CD4-positive, alpha-beta T cell (primary cell): ENCODE data around the gene THSD7B. TPM values are rescaled to one million over a fixed set of nuclear protein-coding genes. Genes with fewer than 3 reads are reported as not detected.

Experiments used
- ATAC-seq: fragments of 200-7000 bp; cut with Tn5 transposase; one replicate; pipeline ENCODE4 v1.10.0; 2022; ENCODE audit warnings: mild to moderate bottlenecking; ENCODE audit not compliant: poor library complexity
- CTCF ChIA-PET: fragments of 350-600 bp; sonication (Branson Sonifier 250); formaldehyde crosslinking; loops from one replicate; lab custom pipeline; 2021; ENCODE audit warnings: antibody characterized with exemption, inconsistent platforms; lab: Charles Lee
- POLR2A ChIA-PET: fragments of 350-600 bp; sonication (Branson Sonifier 250); formaldehyde crosslinking; loops from one replicate; lab custom pipeline; 2021; ENCODE audit warnings: antibody characterized with exemption, inconsistent platforms; lab: Charles Lee
- DNase-seq, 14 experiments: peaks; one replicate each; pipeline ENCODE4 v3.0.0-alpha.2; 2013 to 2020; ENCODE audit warnings: mixed read lengths in 2 of 14
- H3K27ac ChIP-seq, 2 donors: one replicate each; pipeline versions ENCODE4 v1.5.1 to v1.7.0; 2013; ENCODE audit warnings: low read length in 2 of 2, low read depth in 1 of 2, mild to moderate bottlenecking in 1 of 2
- H3K27me3 ChIP-seq, 2 experiments: 1 replicate in 1 of 2; 2 replicates in 1 of 2; pipeline versions ENCODE4 v1.6.1 to v1.7.0; 2013; ENCODE audit warnings: low read length in 2 of 2, control low read depth in 1 of 2, mild to moderate bottlenecking in 1 of 2, moderate library complexity in 1 of 2; ENCODE audit not compliant: insufficient read depth in 2 of 2, control insufficient read depth in 1 of 2
- H3K36me3 ChIP-seq: one replicate; pipeline ENCODE4 v1.6.1; 2013; ENCODE audit warnings: low read length, control low read depth; ENCODE audit not compliant: insufficient read depth
- H3K4me1 ChIP-seq: one replicate; pipeline ENCODE4 v1.6.1; 2013; ENCODE audit warnings: low read length, control low read depth; ENCODE audit not compliant: insufficient read depth
- H3K4me3 ChIP-seq: one replicate; pipeline ENCODE4 v1.5.1; 2013; ENCODE audit warnings: mild to moderate bottlenecking, low read length, moderate library complexity
- H3K9me3 ChIP-seq, 2 experiments: 1 replicate in 1 of 2; 2 replicates in 1 of 2; pipeline versions ENCODE4 v1.6.1 to v1.7.0; 2013; ENCODE audit warnings: low read length in 2 of 2, mild to moderate bottlenecking in 2 of 2, control low read depth in 1 of 2, moderate library complexity in 1 of 2; ENCODE audit not compliant: control insufficient read depth in 1 of 2, insufficient read depth in 1 of 2
- H3K27ac Mint-ChIP-seq: one replicate; pipeline ENCODE4 v1.8.0; 2020; ENCODE audit warnings: mixed read lengths
- H3K27me3 Mint-ChIP-seq: one replicate; pipeline ENCODE4 v1.8.0; 2021; ENCODE audit warnings: mixed read lengths
- H3K36me3 Mint-ChIP-seq: one replicate; pipeline ENCODE4 v1.8.0; 2021; ENCODE audit warnings: low read depth, mixed read lengths
- H3K4me1 Mint-ChIP-seq: one replicate; pipeline ENCODE4 v1.8.0; 2021; ENCODE audit warnings: low read depth, mixed read lengths
- H3K4me3 Mint-ChIP-seq: one replicate; pipeline ENCODE4 v1.8.0; 2020; ENCODE audit warnings: mild to moderate bottlenecking, mixed read lengths
- H3K9me3 Mint-ChIP-seq: one replicate; pipeline ENCODE4 v1.8.0; 2020; ENCODE audit warnings: mixed read lengths
- intact Hi-C, 2 experiments: fragments of 100-400 bp; cut with DNase I in 1 of 2; cut with micrococcal nuclease in 1 of 2; formaldehyde crosslinking; loops; one replicate each; pipeline versions ENCODE4 v1.15.1 to v1.9.0; 2023 to 2025; cut with DNase I, micrococcal nuclease
- total RNA-seq, 174 experiments: library from RNA in 2 of 174; stranded (reverse) in 2 of 174; gene quantifications; one replicate each; pipeline ENCODE4 v1.2.3 and lab custom pipeline; 2021 to 2026
- TF ChIP-seq, protein P1 (sequence below): fragments of 200-600 bp; IDR thresholded peaks from one replicate; pipeline ENCODE4 v1.8.0; 2022; ENCODE audit warnings: antibody characterized with exemption, mild to moderate bottlenecking

THSD7B gene
- total RNA-seq, 2 experiments from 2014 or later, result not detected

DNA sequence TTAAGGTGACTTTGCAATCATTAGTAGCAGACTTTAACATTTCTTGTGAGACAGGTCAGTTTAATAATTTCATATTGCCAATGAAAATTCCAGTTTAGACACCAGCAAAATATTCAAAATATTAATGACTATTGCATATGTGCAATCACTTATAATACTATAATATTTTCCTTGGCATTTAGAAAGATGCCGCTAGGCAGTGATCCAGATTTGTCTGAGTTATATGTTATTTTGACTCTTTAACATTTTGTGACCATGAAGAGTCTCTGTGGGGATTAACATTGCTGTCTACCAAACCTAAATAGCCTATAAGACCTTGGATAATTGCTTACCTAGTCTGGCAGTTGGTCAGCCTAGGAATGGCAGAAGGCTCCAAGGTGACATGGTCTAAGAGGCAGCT, 389.6 kb downstream of the THSD7B start:
- ATAC-seq, result no peak
- Histone ChIP-seq H3K27me3 (no peaks in the 10 kb centered on the region), H3K4me3 (no peak overlapping the region), H3K9me3 (no peaks in the 10 kb centered on the region), H3K4me1 (no peaks in the 10 kb centered on the region), H3K27ac (no peak overlapping the region), H3K36me3 (no peaks in the 10 kb centered on the region)
- H3K27me3 Mint-ChIP-seq, result no peaks in the 10 kb centered on the region
- intact Hi-C loops, result no loop called here
- TF ChIP-seq, protein P1, sequence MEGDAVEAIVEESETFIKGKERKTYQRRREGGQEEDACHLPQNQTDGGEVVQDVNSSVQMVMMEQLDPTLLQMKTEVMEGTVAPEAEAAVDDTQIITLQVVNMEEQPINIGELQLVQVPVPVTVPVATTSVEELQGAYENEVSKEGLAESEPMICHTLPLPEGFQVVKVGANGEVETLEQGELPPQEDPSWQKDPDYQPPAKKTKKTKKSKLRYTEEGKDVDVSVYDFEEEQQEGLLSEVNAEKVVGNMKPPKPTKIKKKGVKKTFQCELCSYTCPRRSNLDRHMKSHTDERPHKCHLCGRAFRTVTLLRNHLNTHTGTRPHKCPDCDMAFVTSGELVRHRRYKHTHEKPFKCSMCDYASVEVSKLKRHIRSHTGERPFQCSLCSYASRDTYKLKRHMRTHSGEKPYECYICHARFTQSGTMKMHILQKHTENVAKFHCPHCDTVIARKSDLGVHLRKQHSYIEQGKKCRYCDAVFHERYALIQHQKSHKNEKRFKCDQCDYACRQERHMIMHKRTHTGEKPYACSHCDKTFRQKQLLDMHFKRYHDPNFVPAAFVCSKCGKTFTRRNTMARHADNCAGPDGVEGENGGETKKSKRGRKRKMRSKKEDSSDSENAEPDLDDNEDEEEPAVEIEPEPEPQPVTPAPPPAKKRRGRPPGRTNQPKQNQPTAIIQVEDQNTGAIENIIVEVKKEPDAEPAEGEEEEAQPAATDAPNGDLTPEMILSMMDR, result no peak
- POLR2A ChIA-PET, result no interaction called here
- CTCF ChIA-PET, result no interaction called here
- H3K27ac Mint-ChIP-seq, result no peak overlapping the region
- H3K4me1 Mint-ChIP-seq, result no peaks in the 10 kb centered on the region
- H3K9me3 Mint-ChIP-seq, result no peaks in the 10 kb centered on the region
- DNase-seq, result no peak
- no peak overlapping the region for H3K4me3 Mint-ChIP-seq
- no peaks in the 10 kb centered on the region for H3K36me3 Mint-ChIP-seq

DNA sequence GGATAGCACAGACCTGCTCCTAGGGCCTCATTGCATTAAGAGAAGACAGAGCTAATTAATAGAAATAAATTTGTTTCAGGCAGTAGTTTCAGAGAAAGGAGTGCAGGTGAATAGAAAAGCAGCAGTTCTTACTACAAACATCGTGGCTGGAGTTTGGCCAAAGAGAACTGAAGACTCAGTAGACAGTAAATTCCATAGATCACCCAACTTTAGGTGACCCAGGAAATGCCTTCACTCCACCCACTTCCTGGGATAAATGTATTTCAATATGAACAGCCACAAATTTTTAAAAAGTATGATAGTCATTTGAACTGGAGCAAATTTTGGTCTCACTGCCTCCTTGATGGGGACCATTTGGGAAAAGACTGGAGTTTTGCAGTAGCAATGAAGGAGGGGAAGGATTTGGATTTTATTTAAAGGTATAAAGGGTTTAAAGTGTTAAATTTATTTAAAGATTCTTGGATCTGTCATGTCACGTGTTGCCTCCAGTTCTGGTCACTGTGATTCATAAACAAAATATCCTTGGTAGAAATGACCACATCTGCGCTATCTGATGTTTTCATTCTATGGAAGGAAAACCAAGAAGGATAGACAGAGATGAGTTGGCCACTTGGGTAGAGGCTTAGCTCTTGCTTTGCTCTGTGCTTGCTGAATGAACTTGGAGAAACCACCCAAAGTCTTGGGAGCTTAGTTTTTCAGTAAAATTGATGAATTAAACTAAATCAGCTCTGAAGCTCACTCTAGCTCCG, 390.2 kb downstream of the THSD7B start:
- Histone ChIP-seq H3K4me1 (no peaks in the 10 kb centered on the region), H3K27me3 (no peaks in the 10 kb centered on the region), H3K36me3 (no peaks in the 10 kb centered on the region), H3K27ac (no peak overlapping the region), H3K9me3 (no peaks in the 10 kb centered on the region), H3K4me3 (no peak overlapping the region)
- CTCF ChIA-PET, result no interaction called here
- DNase-seq (no peak), ATAC-seq (no peak)
- POLR2A ChIA-PET, result no interaction called here
- Mint-ChIP-seq H3K9me3 (no peaks in the 10 kb centered on the region), H3K36me3 (no peaks in the 10 kb centered on the region), H3K4me3 (no peak overlapping the region), H3K27ac (no peak overlapping the region), H3K27me3 (no peaks in the 10 kb centered on the region), H3K4me1 (no peaks in the 10 kb centered on the region)
- intact Hi-C loops, result no loop called here
- TF ChIP-seq, protein P1, result no peak

DNA sequence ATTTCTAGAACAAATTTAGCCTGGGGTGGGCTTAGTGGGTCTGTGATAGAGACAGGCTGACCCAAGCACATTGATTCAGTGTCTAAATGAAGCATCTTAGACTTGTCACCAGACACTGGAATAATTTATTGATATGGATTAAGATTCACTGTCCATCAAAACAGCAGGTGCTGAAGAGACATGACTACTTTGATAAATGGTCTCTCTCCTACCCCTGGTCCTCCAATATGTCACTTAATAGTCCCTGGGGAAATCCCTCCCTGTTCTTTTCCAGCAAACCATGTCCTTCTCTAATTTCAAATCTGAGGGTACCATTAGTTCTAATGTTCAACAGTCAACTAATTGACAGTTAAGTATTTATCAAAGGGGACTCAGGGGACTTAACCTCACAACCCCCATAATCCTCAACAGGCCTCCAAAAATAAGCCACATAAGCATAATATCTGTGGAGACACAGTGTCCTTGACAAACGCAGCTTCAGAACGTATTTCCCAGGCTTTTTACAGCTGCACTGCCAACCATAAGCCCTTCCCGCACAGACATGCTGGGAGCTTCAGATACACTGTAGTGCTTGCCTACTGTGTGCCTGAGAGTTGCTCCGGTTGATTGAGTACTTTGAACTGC, 391.0 kb downstream of the THSD7B start:
- Histone ChIP-seq H3K27ac (no peak overlapping the region), H3K4me3 (no peak overlapping the region), H3K4me1 (no peaks in the 10 kb centered on the region), H3K27me3 (no peaks in the 10 kb centered on the region), H3K36me3 (no peaks in the 10 kb centered on the region), H3K9me3 (no peaks in the 10 kb centered on the region)
- DNase-seq (no peak), ATAC-seq (no peak)
- H3K9me3 Mint-ChIP-seq, result no peaks in the 10 kb centered on the region
- ChIA-PET POLR2A (no interaction called here), CTCF (no interaction called here)
- TF ChIP-seq, protein P1, result no peak
- no peak overlapping the region for H3K27ac Mint-ChIP-seq
- H3K4me3 Mint-ChIP-seq, result no peak overlapping the region
- intact Hi-C loops, result no loop called here
- no peaks in the 10 kb centered on the region for H3K4me1 Mint-ChIP-seq
- no peaks in the 10 kb centered on the region for H3K36me3 Mint-ChIP-seq
- no peaks in the 10 kb centered on the region for H3K27me3 Mint-ChIP-seq
